HUES64 (cell line): ENCODE data around the gene FOSB.
"Not testable (repeated sequence)": the region's sequence is repeated elsewhere in the genome, so short reads cannot be mapped to it uniquely, and the experiment has no call there.

ENCODE experiments used
- H3K27ac ChIP-seq: 2 replicates; pipeline ENCODE4 v1.7.0; 2013; ENCODE audit warnings: low read depth, low read length, inconsistent platforms
- H3K27me3 ChIP-seq: 2 replicates; pipeline ENCODE4 v1.6.1; 2013; ENCODE audit warnings: mild to moderate bottlenecking, low read length; ENCODE audit not compliant: insufficient read depth
- H3K36me3 ChIP-seq: 2 replicates; pipeline ENCODE4 v1.6.1; 2013; ENCODE audit warnings: mild to moderate bottlenecking, low read length; ENCODE audit not compliant: insufficient read depth
- H3K4me1 ChIP-seq: 2 replicates; pipeline ENCODE4 v1.6.1; 2013; ENCODE audit warnings: mild to moderate bottlenecking, low read length, moderate library complexity; ENCODE audit not compliant: insufficient read depth
- H3K4me3 ChIP-seq: 2 replicates; pipeline ENCODE4 v1.5.1; 2013; ENCODE audit warnings: mild to moderate bottlenecking, low read length, moderate library complexity
- H3K9ac ChIP-seq: 2 replicates; pipeline ENCODE4 v1.6.1; 2013; ENCODE audit warnings: mild to moderate bottlenecking, low read depth, low read length
- H3K9me3 ChIP-seq: 2 replicates; pipeline ENCODE4 v1.6.1; 2013; ENCODE audit warnings: low read depth, low read length; ENCODE audit not compliant: insufficient read depth
- WGBS: fragments of 150-250, 120-280 bp; methylation state at CpG from one replicate; pipeline ENCODE4 v1.1.7; 2013; ENCODE audit warnings: missing lambda C conversion rate; 5-methylcytosine and 5-hydroxymethylcytosine counted together

Gene FOSB

GRCh38 chr19:45507872-45508416 lies 40.1 kb downstream of the FOSB start:
- WGBS, result 0% methylated on average over 22 of the region's 22 CpGs
- H3K36me3 ChIP-seq, result peaks cover 5% of the 10 kb centered on the region; the same call in 1 of the 2 replicates
- peak overlapping the region; percentile 71 for H3K4me3 ChIP-seq
- no peaks in the 10 kb centered on the region for H3K9me3 ChIP-seq
- H3K4me1 ChIP-seq, result peaks cover 11% of the 10 kb centered on the region
- H3K27me3 ChIP-seq, result no peaks in the 10 kb centered on the region
- H3K27ac ChIP-seq, result peak overlapping the region; percentile 100
- H3K9ac ChIP-seq, result peak overlapping the region; percentile 94

GRCh38 chr19:45508417-45508860 lies 40.6 kb downstream of the FOSB start:
- peaks cover 11% of the 10 kb centered on the region for H3K4me1 ChIP-seq
- H3K36me3 ChIP-seq, result peaks cover 5% of the 10 kb centered on the region; the same call in 1 of the 2 replicates
- H3K4me3 ChIP-seq, result peak overlapping the region; percentile 71
- peak overlapping the region; percentile 94 for H3K9ac ChIP-seq
- WGBS, result 1% methylated on average over 17 of the region's 26 CpGs
- H3K27me3 ChIP-seq, result no peaks in the 10 kb centered on the region
- H3K9me3 ChIP-seq, result no peaks in the 10 kb centered on the region
- peak overlapping the region; percentile 100 for H3K27ac ChIP-seq

GRCh38 chr19:45508861-45509691 lies 41.3 kb downstream of the FOSB start:
- 2% methylated on average over 24 of the region's 28 CpGs for WGBS
- Histone ChIP-seq H3K9ac (peak overlapping the region; percentile 80), H3K4me1 (peaks cover 11% of the 10 kb centered on the region)

GRCh38 chr19:45509692-45510015 lies 41.9 kb downstream of the FOSB start:
- H3K36me3 ChIP-seq, result peaks cover 13% of the 10 kb centered on the region
- H3K9ac ChIP-seq, result peak overlapping the region; percentile 69
- 28% methylated on average over 3 of the region's 3 CpGs for WGBS
- H3K9me3 ChIP-seq, result no peaks in the 10 kb centered on the region
- H3K27me3 ChIP-seq, result no peaks in the 10 kb centered on the region
- peak overlapping the region; percentile 71 for H3K4me3 ChIP-seq
- peaks cover 11% of the 10 kb centered on the region for H3K4me1 ChIP-seq
- H3K27ac ChIP-seq, result peak overlapping the region; percentile 100

More at GRCh38 chr19:45508861-45509691, 41.3 kb downstream of the FOSB start:
- H3K27me3 ChIP-seq, result no peaks in the 10 kb centered on the region
- H3K9me3 ChIP-seq, result no peaks in the 10 kb centered on the region
- H3K27ac ChIP-seq, result peak overlapping the region; percentile 100
- H3K4me3 ChIP-seq, result peak overlapping the region; percentile 71
- peaks cover 10% of the 10 kb centered on the region for H3K36me3 ChIP-seq

DNA sequence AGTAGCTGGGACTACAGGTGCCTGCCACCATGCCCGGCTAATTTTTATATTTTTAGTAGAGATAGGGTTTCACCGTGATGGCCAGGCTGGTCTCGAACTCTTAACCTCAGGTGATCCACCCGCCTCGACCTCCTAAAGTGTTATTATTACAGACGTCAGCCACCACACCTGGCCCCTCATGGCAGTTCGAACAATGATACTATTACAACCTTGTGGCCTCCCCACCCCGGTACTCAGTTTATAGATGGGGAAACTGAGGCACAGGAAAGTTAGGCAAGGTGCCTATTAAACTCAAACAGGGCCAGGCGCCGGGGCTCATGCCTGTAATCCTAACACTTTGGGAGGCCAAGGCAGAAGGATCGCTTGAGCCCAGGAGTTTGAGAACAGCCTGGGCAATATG lies 42.6 kb downstream of the FOSB start:
- WGBS, result 93% methylated on average over 11 of the region's 11 CpGs
- H3K4me3 ChIP-seq, H3K9me3 ChIP-seq, H3K27me3 ChIP-seq, H3K27ac ChIP-seq, H3K9ac ChIP-seq: not testable (repeated sequence)
- H3K4me1 ChIP-seq, result peaks cover 11% of the 10 kb centered on the region
- peaks cover 13% of the 10 kb centered on the region for H3K36me3 ChIP-seq

- H3K27me3 ChIP-seq, result no peaks in the 10 kb centered on the region
Measured at GRCh38 chr19:45511074-45511473, 43.3 kb downstream of the FOSB start.

DNA sequence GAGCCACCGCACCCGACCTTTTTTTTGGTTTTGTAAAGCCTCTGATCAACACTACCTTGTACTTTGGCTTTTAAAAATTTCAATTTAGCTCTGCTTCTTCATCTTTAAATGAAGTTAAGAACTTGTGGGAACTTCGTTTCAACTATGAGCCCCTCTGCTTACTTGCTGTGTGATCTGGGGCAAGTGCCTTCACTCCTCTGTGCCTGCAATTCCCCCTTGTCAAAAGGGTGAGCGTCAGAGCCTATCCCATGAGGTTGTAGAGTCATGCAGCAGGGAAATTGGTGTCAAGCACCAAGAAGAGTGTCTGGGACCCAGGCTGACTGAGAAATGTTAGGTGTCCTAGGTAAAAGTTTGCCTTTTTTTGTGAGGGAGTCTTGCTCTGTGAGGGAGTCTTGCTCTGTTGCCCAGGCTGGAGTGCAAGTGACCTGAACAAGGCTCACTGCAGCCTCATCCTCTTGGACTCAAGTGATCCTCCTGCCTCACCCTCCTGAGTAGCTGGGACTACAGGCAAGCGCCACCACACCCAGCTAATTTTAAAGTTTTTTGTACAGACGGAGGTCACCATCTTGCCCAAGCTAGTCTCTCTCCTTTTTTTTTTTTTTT lies 45.2 kb downstream of the FOSB start:
- Histone ChIP-seq H3K4me3 (no peak overlapping the region), H3K9ac (no peak overlapping the region), H3K27ac (no peak overlapping the region)

More at GRCh38 chr19:45511074-45511473, 43.3 kb downstream of the FOSB start:
- Histone ChIP-seq H3K4me3 (no peak overlapping the region), H3K4me1 (peaks cover 9% of the 10 kb centered on the region), H3K9ac (no peak overlapping the region), H3K36me3 (peaks cover 17% of the 10 kb centered on the region), H3K9me3 (no peaks in the 10 kb centered on the region), H3K27ac (no peak overlapping the region)
- 95% methylated on average over 5 of the region's 5 CpGs for WGBS

GRCh38 chr19:45514376-45515051 lies 46.7 kb downstream of the FOSB start:
- WGBS, result 93% methylated on average over 13 of the region's 13 CpGs
- Histone ChIP-seq H3K9ac (no peak overlapping the region), H3K9me3 (no peaks in the 10 kb centered on the region), H3K4me3 (no peak overlapping the region), H3K36me3 (peaks cover 36% of the 10 kb centered on the region), H3K27me3 (no peaks in the 10 kb centered on the region), H3K4me1 (peaks cover 5% of the 10 kb centered on the region; the same call in 1 of the 2 replicates), H3K27ac (no peak overlapping the region)

More for the DNA sequence above, 45.2 kb downstream of the FOSB start:
- Histone ChIP-seq H3K27me3 (no peaks in the 10 kb centered on the region), H3K36me3 (peaks cover 25% of the 10 kb centered on the region), H3K9me3 (no peaks in the 10 kb centered on the region), H3K4me1 (peaks cover 6% of the 10 kb centered on the region; the same call in 1 of the 2 replicates)
- 91% methylated on average over 6 of the region's 6 CpGs for WGBS

GRCh38 chr19:45515081-45515624 lies 47.4 kb downstream of the FOSB start:
- H3K9ac ChIP-seq, result no peak overlapping the region
- H3K4me1 ChIP-seq, result no peaks in the 10 kb centered on the region
- H3K4me3 ChIP-seq, result no peak overlapping the region
- no peaks in the 10 kb centered on the region for H3K9me3 ChIP-seq
- peaks cover 40% of the 10 kb centered on the region for H3K36me3 ChIP-seq
- H3K27me3 ChIP-seq, result no peaks in the 10 kb centered on the region
- 93% methylated on average over 8 of the region's 10 CpGs for WGBS
- no peak overlapping the region for H3K27ac ChIP-seq

GRCh38 chr19:45515807-45516401 lies 48.1 kb downstream of the FOSB start:
- Histone ChIP-seq H3K4me1 (no peaks in the 10 kb centered on the region), H3K9ac (no peak overlapping the region), H3K27me3 (no peaks in the 10 kb centered on the region), H3K9me3 (no peaks in the 10 kb centered on the region), H3K4me3 (no peak overlapping the region), H3K27ac (no peak overlapping the region), H3K36me3 (peaks cover 45% of the 10 kb centered on the region)
- WGBS, result 91% methylated on average over 9 of the region's 9 CpGs
